HepG2 (cell line): ENCODE measurements around the gene TRIM42. TPM values are rescaled to one million over a fixed set of nuclear protein-coding genes. Genes with fewer than 3 reads are reported as not detected.

Source experiments
- ATAC-seq: fragments of 200-7000 bp; cut with Tn5 transposase; 3 replicates; pipeline ENCODE4 v1.9.1; 2020; ENCODE audit warnings: mild to moderate bottlenecking, moderate library complexity
- BruUV-seq: library from RNA; stranded (reverse); fragments of 400-500 nt; replicated peaks from 2 replicates; lab custom pipeline; 2021; lab: Mats Ljungman, UMichigan
- CTCF ChIA-PET: fragments of 300-600 bp; formaldehyde crosslinking; extraction: SDS; loops from one replicate; lab custom pipeline; 2021; ENCODE audit warnings: low total read pairs, inconsistent platforms, low intra/inter-chr PET ratio; lab: Yijun Ruan, JAX
- POLR2A ChIA-PET: fragments of 350-600 bp; sonication (Branson Sonifier 250); formaldehyde crosslinking; loops from one replicate; lab custom pipeline; 2020; ENCODE audit warnings: antibody characterized with exemption, inconsistent platforms; lab: Yijun Ruan, JAX
- DNase-seq: peaks from one replicate; pipeline ENCODE4 v3.0.0-alpha.2; 2015; ENCODE audit warnings: low spot score
- FAIRE-seq: peaks from 3 replicates; lab custom pipeline; 2011; peaks lifted over from hg19 to GRCh38; lab: Jason Lieb, UNC
- H2AFZ ChIP-seq: one replicate; pipeline ENCODE4 v1.6.1; 2011; ENCODE audit warnings: low read length, inconsistent platforms
- H3K27ac ChIP-seq: fragments of 300-600 bp; 3 replicates; pipeline ENCODE4 v1.8.0; 2011; ENCODE audit warnings: mixed run types, mild to moderate bottlenecking, mixed read lengths, low read length, inconsistent platforms; ENCODE audit not compliant: insufficient read depth; ENCODE audit errors: extremely low read length
- H3K27me3 ChIP-seq, 2 experiments: fragments of 200-600 bp in 1 of 2; 2 replicates in 1 of 2; 3 replicates in 1 of 2; pipeline versions ENCODE4 v1.6.0 to v1.8.0; 2011; ENCODE audit warnings: low read length in 2 of 2, mild to moderate bottlenecking in 2 of 2, moderate library complexity in 2 of 2, inconsistent platforms in 1 of 2; ENCODE audit not compliant: insufficient read depth in 2 of 2, control insufficient read depth in 1 of 2
- H3K36me3 ChIP-seq, 2 experiments: fragments of 200-600 bp in 1 of 2; replicated peaks in 1 of 2; 2 replicates in 1 of 2; 3 replicates in 1 of 2; pipeline versions ENCODE4 v1.5.1 to v1.8.0; 2011; ENCODE audit warnings: low read length in 2 of 2, inconsistent platforms in 1 of 2; ENCODE audit not compliant: insufficient read depth in 2 of 2, control insufficient read depth in 1 of 2
- H3K4me1 ChIP-seq: 2 replicates; pipeline ENCODE4 v1.5.1; 2012; ENCODE audit warnings: low read length, inconsistent platforms; ENCODE audit not compliant: insufficient read depth
- H3K4me2 ChIP-seq: 2 replicates; pipeline ENCODE4 v1.6.0; 2011; ENCODE audit warnings: low read depth, low read length, inconsistent platforms
- H3K4me3 ChIP-seq, 3 experiments: fragments of 200-600 bp in 1 of 3; sonication (generic), shearing (Covaris generic) in 1 of 3; replicated peaks in 1 of 3; 2 replicates each; pipeline ENCODE4 v1.5.1; 2011 to 2016; ENCODE audit warnings: low read length in 3 of 3, inconsistent platforms in 2 of 3, low read depth in 2 of 3, mild to moderate bottlenecking in 2 of 3, control low read depth in 1 of 3, mixed read lengths in 1 of 3; ENCODE audit not compliant: insufficient read depth in 1 of 3
- H3K79me2 ChIP-seq: one replicate; pipeline ENCODE4 v1.6.1; 2011; ENCODE audit warnings: low read length, inconsistent platforms; ENCODE audit not compliant: insufficient read depth
- H3K9ac ChIP-seq: 2 replicates; pipeline ENCODE4 v1.6.0; 2011; ENCODE audit warnings: mild to moderate bottlenecking, low read depth, low read length, inconsistent platforms; ENCODE audit not compliant: insufficient read depth
- H3K9me3 ChIP-seq: 2 replicates; pipeline ENCODE4 v1.5.1; 2012; ENCODE audit warnings: mild to moderate bottlenecking, low read length
- H4K20me1 ChIP-seq: 2 replicates; pipeline ENCODE4 v1.6.0; 2011; ENCODE audit warnings: inconsistent platforms, mild to moderate bottlenecking, low read length, moderate library complexity; ENCODE audit not compliant: insufficient read depth
- CSRNP2 ChIP-seq: sonication (generic); formaldehyde crosslinking; conservative IDR thresholded peaks from 2 replicates; pipeline ENCODE4 v1.8.0; 2022; ENCODE audit warnings: low read depth, missing genetic modification reagents
- CTCF ChIP-seq: sonication (generic); formaldehyde crosslinking; IDR thresholded peaks from 2 replicates; pipeline ENCODE4 v1.5.0; 2020; ENCODE audit warnings: mild to moderate bottlenecking, missing genetic modification reagents, moderate library complexity
- GZF1 ChIP-seq: sonication (generic); formaldehyde crosslinking; IDR thresholded peaks from 2 replicates; pipeline ENCODE4 v1.5.1; 2020; ENCODE audit warnings: mild to moderate bottlenecking, missing genetic modification reagents
- KAT2B ChIP-seq: fragments of 150-350 bp; IDR thresholded peaks from 2 replicates; pipeline ENCODE4 v1.6.1; 2014; ENCODE audit warnings: low read depth, low read length, borderline replicate concordance
- PBX2 ChIP-seq: IDR thresholded peaks from 2 replicates; pipeline ENCODE4 v1.6.1; 2016; ENCODE audit warnings: control low read depth
- PRDM15 ChIP-seq: sonication (generic); formaldehyde crosslinking; IDR thresholded peaks from 2 replicates; pipeline ENCODE4 v1.4.0; 2020; ENCODE audit warnings: missing genetic modification reagents
- SAP130 ChIP-seq: IDR thresholded peaks from 2 replicates; pipeline ENCODE4 v1.6.1; 2016; ENCODE audit warnings: low read depth
- TOE1 ChIP-seq: sonication (generic); formaldehyde crosslinking; IDR thresholded peaks from 2 replicates; pipeline ENCODE4 v1.4.0; 2020; ENCODE audit warnings: mild to moderate bottlenecking, missing genetic modification reagents
- ZFYVE20 ChIP-seq: sonication (generic); formaldehyde crosslinking; IDR thresholded peaks from 2 replicates; pipeline ENCODE4 v1.8.0; 2023; ENCODE audit warnings: low read depth, mild to moderate bottlenecking, moderate library complexity, missing genetic modification reagents, borderline replicate concordance
- ZNF263 ChIP-seq: sonication (generic); formaldehyde crosslinking; IDR thresholded peaks from 2 replicates; pipeline ENCODE4 v1.4.0; 2020; ENCODE audit warnings: missing genetic modification reagents
- ZNF33B ChIP-seq: sonication (generic); formaldehyde crosslinking; IDR thresholded peaks from 2 replicates; pipeline ENCODE4 v1.5.1; 2020; ENCODE audit warnings: mild to moderate bottlenecking, missing genetic modification reagents
- ZXDC ChIP-seq: sonication (generic); formaldehyde crosslinking; IDR thresholded peaks from 2 replicates; pipeline ENCODE4 v1.5.0; 2020; ENCODE audit warnings: mild to moderate bottlenecking, missing genetic modification reagents
- WGBS: methylation state at CpG from one replicate; pipeline ENCODE4 v1.1.6; 2017; ENCODE audit warnings: low lambda C conversion rate; 5-methylcytosine and 5-hydroxymethylcytosine counted together
- in situ Hi-C: cut with HindIII; loops from 2 replicates; pipeline ENCODE4 v1.10.0; 2017; ENCODE audit warnings: low pct_unique_long_range_greater_than_20kb; ENCODE audit not compliant: extremely low pct_ligation_motif_present
- intact Hi-C: fragments of 100-400 bp; cut with micrococcal nuclease; formaldehyde crosslinking; loops from one replicate; pipeline ENCODE4 v1.10.0; 2022; ENCODE audit not compliant: unreplicated experiment
- polyA plus RNA-seq, 8 experiments: library from polyadenylated mRNA; depleted of rRNA in 3 of 8; stranded (reverse) in 7 of 8; unstranded in 1 of 8; fragments of >200 nt; fragmentation: Illumina TruSeq in 4 of 8; extraction: Trizol in 4 of 8; gene quantifications; 2 replicates each; pipeline versions ENCODE4 v1.2.1 to v1.2.3, GENCODE V29; 2011 to 2016; ENCODE audit warnings: low read depth in 4 of 8, missing spikeins in 1 of 8, mixed read lengths in 1 of 8; ENCODE audit not compliant: insufficient read depth in 1 of 8
- total RNA-seq, 5 experiments: library from RNA; depleted of rRNA; stranded (reverse); fragments of >200 nt; fragmentation: Illumina TruSeq; extraction: Trizol; gene quantifications; 2 replicates each; pipeline ENCODE4 v1.2.3, GENCODE V29; 2016; ENCODE audit warnings: low read depth in 1 of 5

The TRIM42 gene
- total and polyA plus RNA-seq, 2 of the 13 experiments (the other 11 are each of a cell fraction or from before 2014, with no cell fraction given): not detected

GRCh38 chr3:140726066-140726465 is 48.2 kb downstream of the TRIM42 start:
- FAIRE-seq (no peak), DNase-seq (no peak), ATAC-seq (no peak)
- in situ Hi-C loops: loop anchor here (25.0 kb wide), 1 partner anchor 164 kb away; no protein-coding TSS in a partner anchor
- Histone ChIP-seq H3K36me3 (no peaks in the 10 kb centered on the region), H3K27ac (no peak overlapping the region), H3K9ac (no peak overlapping the region), H3K27me3 (no peaks in the 10 kb centered on the region), H3K4me2 (no peak overlapping the region), H3K4me3 (no peak overlapping the region), H3K79me2 (no peaks in the 10 kb centered on the region), H3K9me3 (no peaks in the 10 kb centered on the region), H4K20me1 (no peaks in the 10 kb centered on the region), H2AFZ (no peak overlapping the region), H3K4me1 (peaks cover 55% of the 10 kb centered on the region)
- intact Hi-C loops: no loop called here
- CTCF ChIA-PET: no interaction called here
- POLR2A ChIA-PET: interaction anchor here (2.1 to 5.5 kb wide), 2 partner anchors 14 to 24 kb away, joined by 13 to 76 read pairs; no protein-coding TSS in a partner anchor
- BruUV-seq: no TSS peak
- no CpG with 5 or more reads among the region's 1 CpG for WGBS
- TF ChIP-seq KAT2B: no peak
- TF ChIP-seq CTCF (CRISPR knock-in tag): no peak
- TF ChIP-seq PRDM15: no peak
- no peak for TF ChIP-seq ZXDC (CRISPR knock-in tag)
- no peak for TF ChIP-seq ZNF263 (CRISPR knock-in tag)
- TF ChIP-seq PBX2 (CRISPR knock-in tag): no peak
- no peak for TF ChIP-seq ZFYVE20 (CRISPR knock-in tag)
- no peak for TF ChIP-seq SAP130 (CRISPR knock-in tag)
- TF ChIP-seq ZNF33B: no peak
- no peak for TF ChIP-seq TOE1 (CRISPR knock-in tag)
- TF ChIP-seq GZF1 (CRISPR knock-in tag): no peak
- TF ChIP-seq CSRNP2: no peak
- TF ChIP-seq, all 625 proteins: peak for 0
